Gastrocnemius medialis (tissue), 4 donors: ENCODE data around the gene ZNRD2.

ENCODE experiments used
- CTCF ChIP-seq, 5 experiments: fragments of 450-650 bp in 3 of 5; fragments of 200-600 bp in 2 of 5; sonication (generic) in 2 of 5; IDR thresholded peaks in 4 of 5; conservative IDR thresholded peaks in 1 of 5; 1 replicate in 4 of 5; 2 replicates in 1 of 5; pipeline ENCODE4 v1.5.1; 2016 to 2019; ENCODE audit warnings: antibody characterized with exemption in 5 of 5, mild to moderate bottlenecking in 3 of 5, moderate library complexity in 3 of 5
- POLR2A ChIP-seq, 2 donors: fragments of 450-650 bp; IDR thresholded peaks; one replicate each; pipeline ENCODE4 v1.6.1; 2017; ENCODE audit warnings: antibody characterized with exemption in 2 of 2, mild to moderate bottlenecking in 2 of 2, moderate library complexity in 2 of 2

- TF ChIP-seq POLR2A (IDR thresholded peaks at IDR 0.05) (no peak), CTCF (IDR thresholded peaks at IDR 0.05 in 4 of 5, conservative IDR thresholded peaks at IDR 0.05 in 1 of 5) (no peak)
Observed at GRCh38 chr11:65604258-65604657, 34.0 kb downstream of the ZNRD2 start.
